Body of pancreas (tissue), 4 donors: ENCODE measurements around the gene MMP23B. TPM values are rescaled to one million over a fixed set of nuclear protein-coding genes. Genes with fewer than 3 reads are reported as not detected.

Experiments
- ATAC-seq: fragments of 150-250 bp; one replicate; pipeline ENCODE4 v1.9.1; 2016
- DNase-seq, 4 donors: peaks; one replicate each; pipeline ENCODE4 v3.0.0-alpha.2; 2019
- H3K27ac ChIP-seq, 4 donors: fragments of 200-600 bp; sonication (generic); 1 replicate in 3 of 4; 2 replicates in 1 of 4; pipeline versions ENCODE4 v1.5.1 to v1.6.1; 2016 to 2019; ENCODE audit warnings: mild to moderate bottlenecking in 1 of 4, mixed read lengths in 1 of 4, moderate library complexity in 1 of 4
- H3K27me3 ChIP-seq, 2 donors: fragments of 200-600 bp; sonication (generic); one replicate each; pipeline ENCODE4 v1.6.0; 2016; ENCODE audit warnings: mild to moderate bottlenecking in 1 of 2
- H3K36me3 ChIP-seq, 2 donors: fragments of 200-600 bp; sonication (generic); replicated peaks in 1 of 2; 2 replicates each; pipeline ENCODE4 v1.5.1; 2016; ENCODE audit warnings: low read depth in 2 of 2; ENCODE audit not compliant: insufficient read depth in 1 of 2
- H3K4me1 ChIP-seq: fragments of 200-600 bp; sonication (generic); one replicate; pipeline ENCODE4 v1.6.0; 2016
- H3K4me3 ChIP-seq, 2 donors: fragments of 200-600 bp; sonication (generic); 1 replicate in 1 of 2; 2 replicates in 1 of 2; pipeline ENCODE4 v1.5.1; 2016 to 2019
- H3K9me3 ChIP-seq, 3 donors: fragments of 200-600 bp; sonication (generic); 1 replicate in 2 of 3; 2 replicates in 1 of 3; pipeline ENCODE4 v1.5.1; 2016
- CTCF ChIP-seq, 7 experiments: fragments of 450-650 bp in 4 of 7; fragments of 200-600 bp in 3 of 7; sonication (generic) in 3 of 7; IDR thresholded peaks; one replicate each; pipeline ENCODE4 v1.5.1; 2016 to 2019; ENCODE audit warnings: antibody characterized with exemption in 7 of 7
- POLR2A ChIP-seq, 3 donors: fragments of 450-650 bp; IDR thresholded peaks; one replicate each; pipeline ENCODE4 v1.6.1; 2016; ENCODE audit warnings: antibody characterized with exemption in 3 of 3, mild to moderate bottlenecking in 2 of 3
- WGBS, 2 donors: methylation state at CpG; one replicate each; pipeline ENCODE4 v1.1.5; 2017; 5-methylcytosine and 5-hydroxymethylcytosine counted together
- intact Hi-C: fragments of 100-400 bp; cut with DNase I; formaldehyde crosslinking; loops from one replicate; pipeline ENCODE4 v1.15.1; 2023
- total RNA-seq, 2 donors: library from RNA; depleted of rRNA; stranded (reverse); fragments of >200 nt; gene quantifications; one replicate each; pipeline ENCODE4 v1.1.0, GENCODE V29; 2016

MMP23B gene
- total RNA-seq, 2 donors from 2014 or later, result 0.99 to 1.8 TPM

GRCh38 chr1:1599935-1600860, 31.8 kb upstream of the MMP23B start, which contains the start of gene FNDC10:
TSS of gene FNDC10 (minus strand) at chr1:1600135. CDS start at chr1:1600015, 120 bp downstream.
- WGBS, 2 donors, result 5% methylated on average over 42 of the region's 125 CpGs; no CpG with 5 or more reads in 1 of the 2 donors
- Histone ChIP-seq H3K27me3 (no peaks in the 10 kb centered on the region), H3K4me3 (no peak within 1 kb of the TSS), H3K9me3 (no peaks in the 10 kb centered on the region), H3K36me3 (no peaks in the 10 kb centered on the region), H3K4me1 (peaks cover 26% of the 10 kb centered on the region), H3K27ac (no peak within 1 kb of the TSS)
- ATAC-seq (no peak), DNase-seq (peak in 1 of 4 donors; percentile 10)
- intact Hi-C loops, result no loop called here
- TF ChIP-seq CTCF (IDR thresholded peaks at IDR 0.05), result no peak
- TF ChIP-seq POLR2A (IDR thresholded peaks at IDR 0.05), result no peak

- no peaks in the 10 kb centered on the region for H3K9me3 ChIP-seq
- no peak overlapping the region for H3K4me3 ChIP-seq
- ATAC-seq, result no peak
- peaks cover 26% of the 10 kb centered on the region for H3K4me1 ChIP-seq
- TF ChIP-seq POLR2A (IDR thresholded peaks at IDR 0.05) (no peak), CTCF (IDR thresholded peaks at IDR 0.05) (no peak)
- no peak overlapping the region for H3K27ac ChIP-seq
- intact Hi-C loops, result no loop called here
- 66% methylated on average over 19 of the region's 22 CpGs; no CpG with 5 or more reads in 1 of the 2 donors for WGBS, 2 donors
- peak in 1 of 4 donors; percentile 11 for DNase-seq
- H3K36me3 ChIP-seq, result no peaks in the 10 kb centered on the region
- no peaks in the 10 kb centered on the region for H3K27me3 ChIP-seq
Measured at GRCh38 chr1:1600861-1601563, 31.0 kb upstream of the MMP23B start.

- peak in 1 of 4 donors; percentile 7 for DNase-seq
- Histone ChIP-seq H3K4me1 (peaks cover 26% of the 10 kb centered on the region), H3K9me3 (no peaks in the 10 kb centered on the region), H3K36me3 (no peaks in the 10 kb centered on the region), H3K4me3 (no peak overlapping the region), H3K27ac (no peak overlapping the region), H3K27me3 (no peaks in the 10 kb centered on the region)
- TF ChIP-seq CTCF (IDR thresholded peaks at IDR 0.05) (no peak), POLR2A (IDR thresholded peaks at IDR 0.05) (no peak)
- intact Hi-C loops, result no loop called here
- ATAC-seq, result no peak
- WGBS, 2 donors, result 78 to 85% methylated on average over 9 to 12 of the region's 15 CpGs
Measured at GRCh38 chr1:1601564-1602303, 30.2 kb upstream of the MMP23B start.

- ATAC-seq, result no peak
- Histone ChIP-seq H3K27me3 (no peaks in the 10 kb centered on the region), H3K4me1 (peaks cover 21% of the 10 kb centered on the region), H3K36me3 (no peaks in the 10 kb centered on the region), H3K27ac (no peak overlapping the region), H3K4me3 (no peak overlapping the region), H3K9me3 (no peaks in the 10 kb centered on the region)
- TF ChIP-seq POLR2A (IDR thresholded peaks at IDR 0.05) (no peak), CTCF (IDR thresholded peaks at IDR 0.05) (no peak)
- intact Hi-C loops, result no loop called here
- WGBS, 2 donors, result 51 to 53% methylated on average over 16 to 17 of the region's 18 CpGs
- DNase-seq, result peak in 1 of 4 donors; percentile 7
Measured at GRCh38 chr1:1602304-1602967, 29.5 kb upstream of the MMP23B start.
